ENCODE results near the gene TOP2A.

DNA sequence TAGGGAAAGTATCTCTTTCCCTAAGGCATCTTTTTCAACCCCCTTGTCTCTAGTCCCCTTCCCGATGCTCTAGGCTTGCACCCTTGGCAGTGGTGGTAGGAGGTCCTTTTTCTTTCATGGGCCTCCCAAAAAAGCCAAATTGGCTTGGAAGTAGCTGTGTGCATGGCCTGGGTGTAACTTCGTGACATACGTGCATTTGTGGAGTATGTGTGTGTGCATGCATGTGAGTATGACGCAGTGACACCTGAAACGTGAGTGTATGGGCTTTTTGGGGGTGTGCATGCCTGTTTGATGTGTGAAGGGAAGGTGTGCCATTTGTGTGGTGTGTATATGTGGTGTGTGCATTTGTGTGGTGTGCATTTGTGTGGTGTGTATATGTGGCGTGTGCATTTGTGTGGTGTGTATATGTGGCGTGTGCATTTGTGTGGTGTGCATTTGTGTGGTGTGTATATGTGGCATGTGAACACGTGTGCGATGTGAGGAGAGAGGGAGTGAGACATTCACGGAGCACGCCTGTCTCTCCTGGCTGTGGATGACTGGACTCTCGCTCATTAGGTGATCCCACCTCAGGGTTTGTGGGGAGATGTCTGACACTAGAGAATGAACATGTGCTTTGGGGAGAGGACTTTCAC is 41.3 kb upstream of the TOP2A start:
- no peak for TF ChIP-seq EZH2 (IDR thresholded peaks at IDR 0.05; ENCODE audit: low read depth)
- TF ChIP-seq, protein P1, sequence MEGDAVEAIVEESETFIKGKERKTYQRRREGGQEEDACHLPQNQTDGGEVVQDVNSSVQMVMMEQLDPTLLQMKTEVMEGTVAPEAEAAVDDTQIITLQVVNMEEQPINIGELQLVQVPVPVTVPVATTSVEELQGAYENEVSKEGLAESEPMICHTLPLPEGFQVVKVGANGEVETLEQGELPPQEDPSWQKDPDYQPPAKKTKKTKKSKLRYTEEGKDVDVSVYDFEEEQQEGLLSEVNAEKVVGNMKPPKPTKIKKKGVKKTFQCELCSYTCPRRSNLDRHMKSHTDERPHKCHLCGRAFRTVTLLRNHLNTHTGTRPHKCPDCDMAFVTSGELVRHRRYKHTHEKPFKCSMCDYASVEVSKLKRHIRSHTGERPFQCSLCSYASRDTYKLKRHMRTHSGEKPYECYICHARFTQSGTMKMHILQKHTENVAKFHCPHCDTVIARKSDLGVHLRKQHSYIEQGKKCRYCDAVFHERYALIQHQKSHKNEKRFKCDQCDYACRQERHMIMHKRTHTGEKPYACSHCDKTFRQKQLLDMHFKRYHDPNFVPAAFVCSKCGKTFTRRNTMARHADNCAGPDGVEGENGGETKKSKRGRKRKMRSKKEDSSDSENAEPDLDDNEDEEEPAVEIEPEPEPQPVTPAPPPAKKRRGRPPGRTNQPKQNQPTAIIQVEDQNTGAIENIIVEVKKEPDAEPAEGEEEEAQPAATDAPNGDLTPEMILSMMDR (conservative IDR thresholded peaks at IDR 0.05) = no peak
